SHP77 treated with DMSO at 0.1 percent for 48 hours (cell line): ENCODE results near the gene NOL12.
"Not testable (repeated sequence)": the region's sequence is repeated elsewhere in the genome, so short reads cannot be mapped to it uniquely, and the experiment has no call there.

Experiments used
- DNase-seq: peaks from one replicate; lab custom pipeline; 2025; lab: John Stamatoyannopoulos, UW

NOL12 gene

GRCh38 chr22:37686002-37686982 lies at the start of gene NOL12:
TSS of gene NOL12 (plus strand) at chr22:37686343. CDS start at chr22:37686393, 50 bp downstream.
- peak; percentile 74 for DNase-seq

GRCh38 chr22:37636949-37637273 lies 49.2 kb upstream of the NOL12 start:
- no peak for DNase-seq

- no peak for DNase-seq
Measured at GRCh38 chr22:37638391-37639069, 47.6 kb upstream of the NOL12 start.

GRCh38 chr22:37639070-37639760 lies 46.9 kb upstream of the NOL12 start, which contains the start of gene SH3BP1:
TSS of gene SH3BP1 (plus strand) at chr22:37639669. CDS start at chr22:37639788, 119 bp downstream.
- DNase-seq: no peak

GRCh38 chr22:37639771-37640590 lies 46.2 kb upstream of the NOL12 start:
- DNase-seq: no peak

- DNase-seq: no peak
Measured at GRCh38 chr22:37640591-37641560, 45.3 kb upstream of the NOL12 start.

- DNase-seq: no peak
Measured at GRCh38 chr22:37641561-37641949, 44.6 kb upstream of the NOL12 start.

GRCh38 chr22:37643225-37643847 lies 42.8 kb upstream of the NOL12 start:
- DNase-seq: peak; percentile 29

- DNase-seq: no peak
Measured at GRCh38 chr22:37647317-37647716, 38.8 kb upstream of the NOL12 start.

GRCh38 chr22:37647928-37648327 lies 38.2 kb upstream of the NOL12 start:
- no peak for DNase-seq

- no peak for DNase-seq
Measured at GRCh38 chr22:37650463-37651136, 35.5 kb upstream of the NOL12 start.

- no peak for DNase-seq
Measured at GRCh38 chr22:37654563-37655251, 31.4 kb upstream of the NOL12 start.

- DNase-seq: no peak
Measured at GRCh38 chr22:37655252-37655563, 30.9 kb upstream of the NOL12 start.

- DNase-seq: not testable (repeated sequence)
Measured at GRCh38 chr22:37656583-37656982, 29.6 kb upstream of the NOL12 start.

GRCh38 chr22:37657590-37658132 lies 28.5 kb upstream of the NOL12 start:
- DNase-seq: no peak

GRCh38 chr22:37658133-37659065 lies 27.7 kb upstream of the NOL12 start, which contains the start of gene PDXP:
TSS of gene PDXP (plus strand) at chr22:37658723. CDS start at chr22:37658783, 60 bp downstream.
- peak; percentile 99 for DNase-seq
